Naive thymus-derived CD4-positive, alpha-beta T cell (primary cell): ENCODE measurements around the gene PDCD4. TPM values are rescaled to one million over a fixed set of nuclear protein-coding genes. Genes with fewer than 3 reads are reported as not detected.
A peak's percentile ranks its signal among the peaks of the same experiment; 100 is the strongest.

Source experiments
- ATAC-seq: fragments of 150-1000 bp; cut with Tn5 transposase; 2 replicates; pipeline ENCODE4 v1.10.0; 2021; ENCODE audit warnings: mild to moderate bottlenecking, moderate library complexity
- CTCF ChIA-PET: fragments of 350-600 bp; sonication (Branson Sonifier 250); formaldehyde crosslinking; loops from one replicate; lab custom pipeline; 2021; ENCODE audit warnings: antibody characterized with exemption; lab: Charles Lee
- POLR2A ChIA-PET: fragments of 350-600 bp; sonication (Branson Sonifier 250); formaldehyde crosslinking; loops from one replicate; lab custom pipeline; 2021; ENCODE audit warnings: antibody characterized with exemption, inconsistent platforms; lab: Charles Lee
- DNase-seq, 9 donors: peaks; one replicate each; pipeline versions ENCODE4 v3.0.0 to v3.0.0-alpha.2; 2020 to 2022; ENCODE audit warnings: mixed read lengths in 1 of 9
- H3K27ac ChIP-seq: one replicate; pipeline ENCODE4 v1.7.0; 2013; ENCODE audit warnings: mild to moderate bottlenecking, low read depth, low read length, moderate library complexity
- H3K27me3 ChIP-seq, 2 donors: one replicate each; pipeline ENCODE4 v1.7.0; 2013; ENCODE audit warnings: low read length in 2 of 2, mild to moderate bottlenecking in 2 of 2, moderate library complexity in 2 of 2; ENCODE audit not compliant: control insufficient read depth in 2 of 2, insufficient read depth in 2 of 2
- H3K36me3 ChIP-seq, 3 experiments: 1 replicate in 2 of 3; 2 replicates in 1 of 3; pipeline ENCODE4 v1.7.0; 2013; ENCODE audit warnings: low read length in 3 of 3, mild to moderate bottlenecking in 3 of 3, moderate library complexity in 1 of 3; ENCODE audit not compliant: insufficient read depth in 3 of 3, control insufficient read depth in 2 of 3
- H3K4me1 ChIP-seq, 2 donors: one replicate each; pipeline ENCODE4 v1.7.0; 2013; ENCODE audit warnings: low read length in 2 of 2, mild to moderate bottlenecking in 2 of 2, moderate library complexity in 1 of 2; ENCODE audit not compliant: control insufficient read depth in 2 of 2, insufficient read depth in 2 of 2
- H3K4me3 ChIP-seq: 2 replicates; pipeline ENCODE4 v1.7.0; 2013; ENCODE audit warnings: mild to moderate bottlenecking, low read length
- H3K9me3 ChIP-seq, 3 experiments: 1 replicate in 2 of 3; 2 replicates in 1 of 3; pipeline ENCODE4 v1.7.0; 2013; ENCODE audit warnings: low read length in 3 of 3; ENCODE audit not compliant: control insufficient read depth in 2 of 3
- H3K27ac Mint-ChIP-seq, 9 donors: one replicate each; pipeline ENCODE4 v1.8.0; 2020 to 2022; ENCODE audit warnings: mixed read lengths in 9 of 9, mild to moderate bottlenecking in 8 of 9, moderate library complexity in 5 of 9, inconsistent platforms in 2 of 9
- H3K27me3 Mint-ChIP-seq, 5 donors: one replicate each; pipeline ENCODE4 v1.8.0; 2021 to 2022; ENCODE audit warnings: mixed read lengths in 5 of 5, mild to moderate bottlenecking in 1 of 5
- H3K36me3 Mint-ChIP-seq, 5 donors: one replicate each; pipeline ENCODE4 v1.8.0; 2020 to 2022; ENCODE audit warnings: mixed read lengths in 5 of 5, mild to moderate bottlenecking in 3 of 5, inconsistent platforms in 1 of 5
- H3K4me1 Mint-ChIP-seq, 7 donors: one replicate each; pipeline ENCODE4 v1.8.0; 2020 to 2022; ENCODE audit warnings: mixed read lengths in 7 of 7, mild to moderate bottlenecking in 3 of 7, inconsistent platforms in 1 of 7
- H3K4me3 Mint-ChIP-seq, 10 donors: one replicate each; pipeline ENCODE4 v1.8.0; 2020 to 2022; ENCODE audit warnings: mild to moderate bottlenecking in 10 of 10, mixed read lengths in 10 of 10, moderate library complexity in 6 of 10, inconsistent platforms in 2 of 10
- H3K9me3 Mint-ChIP-seq, 11 donors: one replicate each; pipeline ENCODE4 v1.8.0; 2020 to 2022; ENCODE audit warnings: mixed read lengths in 11 of 11, mild to moderate bottlenecking in 4 of 11, inconsistent platforms in 1 of 11, moderate library complexity in 1 of 11
- intact Hi-C, 2 donors: fragments of 100-400 bp; cut with micrococcal nuclease; formaldehyde crosslinking; loops; one replicate each; pipeline ENCODE4 v1.15.1; 2023
- polyA plus RNA-seq, 2 donors: library from polyadenylated mRNA; unstranded; fragments of 300-500 nt; fragmentation: Illumina TruSeq; gene quantifications; one replicate each; pipeline ENCODE4 v1.2.3, GENCODE V29; 2021
- total RNA-seq, 6 experiments: library from RNA in 5 of 6; stranded (reverse) in 5 of 6; gene quantifications; 1 replicate in 5 of 6; 2 replicates in 1 of 6; pipeline ENCODE4 v1.2.3 and lab custom pipeline; 2021 to 2026

PDCD4 gene
- total and polyA plus RNA-seq, 7 experiments from 2014 or later: 93.7 to 295 (median 253) TPM

DNA sequence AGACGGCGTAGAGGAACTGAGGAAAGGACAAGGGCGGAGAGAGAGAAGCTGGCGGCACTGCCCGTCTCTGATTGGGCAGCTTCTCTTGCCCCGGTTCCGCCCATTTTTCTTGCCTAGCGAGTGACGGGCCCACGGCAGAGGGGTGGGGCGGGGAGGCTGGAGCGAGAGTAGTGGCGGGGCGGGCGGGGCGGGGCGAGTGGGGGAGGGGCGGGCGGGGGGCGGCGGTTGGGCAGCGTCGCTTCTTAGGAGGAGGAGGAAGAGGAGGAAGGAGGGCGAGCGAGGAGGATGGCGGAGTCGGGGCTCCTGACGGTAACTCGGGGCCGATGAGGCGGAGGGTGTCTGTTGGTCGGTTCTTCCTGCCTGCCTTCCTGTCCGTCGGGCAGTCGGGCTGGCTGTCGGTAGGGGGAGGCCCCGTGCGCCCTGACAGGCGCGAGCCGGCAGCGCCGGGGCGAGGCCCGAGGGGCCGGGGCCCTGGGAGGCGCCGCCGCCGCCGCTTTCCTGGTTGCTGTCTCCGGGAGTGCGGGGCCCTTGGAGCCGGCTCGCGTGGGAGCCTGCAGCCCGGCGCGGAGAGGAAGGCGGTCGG, 47.7 kb downstream of the PDCD4 start, which contains the start of gene SHOC2:
Gene SHOC2, plus strand, starts transcription at position 256 of the 583 bp plus-strand sequence. CDS start 44,755 bp downstream, outside the sequence.
- no peaks in the 10 kb centered on the region for H3K27me3 ChIP-seq
- peak; percentile 96 for ATAC-seq
- H3K4me1 Mint-ChIP-seq: peaks cover 29 to 66% (median 61%) of the 10 kb centered on the region in 7 donors

DNA sequence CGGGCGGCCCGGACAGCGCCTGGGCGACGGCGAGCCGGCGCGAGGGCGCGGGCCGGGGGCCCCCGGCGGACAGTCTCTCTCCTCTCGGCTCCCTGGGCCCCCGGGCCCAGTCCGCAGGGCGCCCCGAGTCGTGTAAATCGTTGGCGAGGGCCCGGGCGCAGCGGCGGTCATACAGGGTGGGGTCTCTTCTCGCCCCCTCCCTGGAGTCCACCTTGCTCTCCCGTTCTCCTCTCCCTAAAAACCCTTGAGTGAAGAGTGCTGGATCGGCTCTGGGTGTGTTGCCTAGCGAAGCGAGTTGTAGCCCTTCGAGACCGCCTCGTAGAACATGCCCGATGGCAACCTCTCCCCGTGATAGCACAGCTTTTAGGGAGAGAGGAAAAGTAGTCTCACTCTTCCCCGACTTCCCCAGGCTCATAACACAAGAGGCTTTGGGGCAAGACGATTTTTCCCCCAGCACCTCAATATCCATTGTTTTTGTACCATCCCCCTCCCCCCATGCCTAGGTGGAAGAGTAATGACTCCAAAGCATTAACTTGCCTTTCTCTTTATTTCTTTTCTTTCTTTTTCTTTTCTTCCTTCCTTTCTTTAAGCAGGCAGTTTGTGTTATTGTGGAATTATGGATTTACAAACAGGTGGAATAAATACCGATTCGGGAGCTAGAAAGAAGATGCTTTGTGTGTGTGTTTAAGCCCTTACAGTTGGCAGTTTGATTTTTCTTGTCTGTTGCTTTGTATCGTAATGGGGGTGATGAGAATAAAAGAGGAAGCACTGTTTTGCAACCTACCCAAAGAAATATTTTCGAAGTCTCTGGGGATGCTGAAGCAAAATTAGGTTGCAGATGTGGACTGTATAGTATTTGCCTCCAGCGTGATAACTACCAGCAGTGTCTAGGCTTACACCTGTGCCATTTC, 48.5 kb downstream of the PDCD4 start:
- Histone ChIP-seq H3K36me3 (peaks cover 0 to 11% (median 0%) of the 10 kb centered on the region in 3 experiments), H3K4me1 (peaks cover 7 to 17% of the 10 kb centered on the region in 2 donors), H3K4me3 (peak overlapping the region; percentile 49), H3K27me3 (no peaks in the 10 kb centered on the region), H3K27ac (peak overlapping the region; percentile 91), H3K9me3 (no peaks in the 10 kb centered on the region)
- CTCF ChIA-PET: interaction anchor here (1.0 kb wide), 1 partner anchor 27 kb away, joined by 3 read pairs; no protein-coding TSS in a partner anchor
- ATAC-seq (no peak), DNase-seq (peak in 6 of 9 donors; percentile 16 to 34 (median 28))
- Mint-ChIP-seq H3K27ac (peak overlapping the region; percentile 79 to 98 (median 90)), H3K9me3 (no peaks in the 10 kb centered on the region), H3K4me3 (peak overlapping the region; percentile 86 to 100 (median 96)), H3K4me1 (peaks cover 30 to 67% (median 62%) of the 10 kb centered on the region in 7 donors), H3K36me3 (peaks cover 0 to 8% (median 4%) of the 10 kb centered on the region in 5 donors), H3K27me3 (no peaks in the 10 kb centered on the region)
- POLR2A ChIA-PET: interaction anchor here (0.6 kb wide), 1 partner anchor 1809 kb away, joined by 3 read pairs; no protein-coding TSS in a partner anchor
- intact Hi-C loops: loop anchor here (1.0 to 5.0 kb wide), 27 partner anchors 9 to 1527 kb away; partner anchors contain the start of genes DUSP5 (in 2 of the 2), SMC3 (in 2 of the 2), ADRA2A (in 1 of the 2) and PDCD4 (in 1 of the 2)

More for the DNA sequence above, 47.7 kb downstream of the PDCD4 start, which contains the start of gene SHOC2:
- Histone ChIP-seq H3K4me1 (peaks cover 7 to 17% of the 10 kb centered on the region in 2 donors), H3K4me3 (peak within 1 kb of the TSS; percentile 97), H3K27ac (peak within 1 kb of the TSS; percentile 100), H3K36me3 (peaks cover 0 to 11% (median 0%) of the 10 kb centered on the region in 3 experiments), H3K9me3 (no peaks in the 10 kb centered on the region)
- H3K4me3 Mint-ChIP-seq: peak within 1 kb of the TSS; percentile 86 to 100 (median 98)
- peak within 1 kb of the TSS; percentile 97 to 100 (median 99) for H3K27ac Mint-ChIP-seq
- peaks cover 0 to 8% (median 4%) of the 10 kb centered on the region in 5 donors for H3K36me3 Mint-ChIP-seq
- no peaks in the 10 kb centered on the region for H3K27me3 Mint-ChIP-seq
- CTCF ChIA-PET: interaction anchor here (1.0 to 1.4 kb wide), 2 partner anchors 21 to 28 kb away, joined by 3 to 6 read pairs; no protein-coding TSS in a partner anchor
- intact Hi-C loops: loop anchor here (1.0 to 5.0 kb wide), 23 partner anchors 17 to 1528 kb away; partner anchors contain the start of genes DUSP5 (in 2 of the 2), SMC3 (in 2 of the 2), ADRA2A (in 1 of the 2) and PDCD4 (in 1 of the 2)
- POLR2A ChIA-PET: interaction anchor here (0.6 to 1.8 kb wide), 12 partner anchors 9 to 711 kb away, joined by 3 to 8 read pairs (median 3); no protein-coding TSS in a partner anchor
- DNase-seq: peak in 7 of 9 donors; percentile 84 to 100 (median 99)
- no peaks in the 10 kb centered on the region for H3K9me3 Mint-ChIP-seq

DNA sequence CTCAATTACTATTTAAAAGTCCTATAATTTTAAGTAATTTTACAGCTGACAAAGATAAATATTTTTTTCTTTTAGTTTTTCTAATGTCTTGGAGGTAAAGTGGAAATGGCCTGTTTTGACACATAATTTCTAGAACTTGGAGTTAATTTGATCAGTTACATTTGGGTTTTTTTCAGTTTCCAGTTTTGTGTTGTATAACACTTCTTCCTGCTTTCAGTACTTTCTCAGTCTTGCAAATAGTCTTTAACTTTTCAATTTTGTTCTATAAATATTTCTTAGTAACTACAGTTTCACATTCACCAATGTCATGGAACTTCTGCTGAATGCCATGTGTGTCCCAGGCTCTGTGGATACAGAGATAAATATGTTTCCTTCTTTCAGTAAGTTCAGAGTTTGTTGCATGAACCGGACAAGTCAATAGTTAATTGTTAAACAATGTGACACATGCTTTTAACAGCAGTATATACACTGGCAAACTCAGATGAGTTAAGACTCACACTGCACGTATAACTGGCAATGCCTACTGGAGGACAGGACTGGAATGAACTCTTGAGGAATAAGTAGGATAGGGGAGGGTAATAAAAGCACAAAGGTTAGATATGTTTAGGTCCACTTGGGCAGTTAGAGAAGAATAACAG, 52.2 kb downstream of the PDCD4 start:
- Histone ChIP-seq H3K4me3 (no peak overlapping the region), H3K27ac (no peak overlapping the region), H3K27me3 (no peaks in the 10 kb centered on the region), H3K9me3 (no peaks in the 10 kb centered on the region), H3K36me3 (peaks cover 0 to under 1% (median 0%) of the 10 kb centered on the region in 3 experiments), H3K4me1 (peaks cover 0 to 16% of the 10 kb centered on the region in 2 donors)
- CTCF ChIA-PET: no interaction called here
- no peak overlapping the region for H3K27ac Mint-ChIP-seq
- intact Hi-C loops: loop anchor here (5.0 kb wide), 2 partner anchors 33 to 48 kb away; no protein-coding TSS in a partner anchor
- H3K4me1 Mint-ChIP-seq: peaks cover 32 to 64% (median 52%) of the 10 kb centered on the region in 7 donors
- DNase-seq: no peak
- no peaks in the 10 kb centered on the region for H3K27me3 Mint-ChIP-seq
- peak overlapping the region in 4 of 10 donors; percentile 10 to 29 (median 24) for H3K4me3 Mint-ChIP-seq
- H3K9me3 Mint-ChIP-seq: no peaks in the 10 kb centered on the region
- POLR2A ChIA-PET: no interaction called here
- no peak for ATAC-seq
- H3K36me3 Mint-ChIP-seq: peaks cover 0 to 9% (median 0%) of the 10 kb centered on the region in 5 donors

DNA sequence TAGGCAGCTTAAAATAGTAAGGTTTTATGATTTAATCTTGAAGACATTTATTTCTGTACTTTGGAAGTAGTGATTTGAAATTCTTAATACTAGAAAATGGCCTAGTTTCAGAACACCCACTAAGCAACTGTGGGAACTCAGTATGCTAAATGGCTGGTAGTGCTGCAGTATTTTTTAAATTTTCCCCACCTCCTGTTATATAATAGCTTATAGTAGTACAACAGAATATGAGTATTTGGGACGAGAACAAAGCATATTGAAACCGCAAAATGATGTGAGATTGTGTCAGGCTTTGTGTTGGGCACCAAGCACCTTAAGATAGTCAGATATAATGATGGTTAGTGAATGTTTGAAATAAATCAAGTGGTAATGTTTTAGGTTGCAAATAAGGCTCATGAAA, 55.7 kb downstream of the PDCD4 start:
- ATAC-seq: no peak
- Mint-ChIP-seq H3K4me1 (peaks cover 23 to 42% (median 32%) of the 10 kb centered on the region in 7 donors), H3K9me3 (no peaks in the 10 kb centered on the region), H3K4me3 (peak overlapping the region in 1 of 10 donors; percentile 30), H3K27ac (no peak overlapping the region), H3K36me3 (peaks cover 0 to 9% (median 0%) of the 10 kb centered on the region in 5 donors), H3K27me3 (no peaks in the 10 kb centered on the region)
- ChIA-PET POLR2A (interaction anchor here (0.6 to 0.9 kb wide), 2 partner anchors 20 to 416 kb away, joined by 3 to 4 read pairs; no protein-coding TSS in a partner anchor), CTCF (no interaction called here)
- Histone ChIP-seq H3K36me3 (no peaks in the 10 kb centered on the region), H3K4me1 (peaks cover 0 to 4% of the 10 kb centered on the region in 2 donors), H3K4me3 (no peak overlapping the region), H3K27ac (no peak overlapping the region), H3K9me3 (no peaks in the 10 kb centered on the region), H3K27me3 (no peaks in the 10 kb centered on the region)
- no peak for DNase-seq
- intact Hi-C loops: no loop called here

DNA sequence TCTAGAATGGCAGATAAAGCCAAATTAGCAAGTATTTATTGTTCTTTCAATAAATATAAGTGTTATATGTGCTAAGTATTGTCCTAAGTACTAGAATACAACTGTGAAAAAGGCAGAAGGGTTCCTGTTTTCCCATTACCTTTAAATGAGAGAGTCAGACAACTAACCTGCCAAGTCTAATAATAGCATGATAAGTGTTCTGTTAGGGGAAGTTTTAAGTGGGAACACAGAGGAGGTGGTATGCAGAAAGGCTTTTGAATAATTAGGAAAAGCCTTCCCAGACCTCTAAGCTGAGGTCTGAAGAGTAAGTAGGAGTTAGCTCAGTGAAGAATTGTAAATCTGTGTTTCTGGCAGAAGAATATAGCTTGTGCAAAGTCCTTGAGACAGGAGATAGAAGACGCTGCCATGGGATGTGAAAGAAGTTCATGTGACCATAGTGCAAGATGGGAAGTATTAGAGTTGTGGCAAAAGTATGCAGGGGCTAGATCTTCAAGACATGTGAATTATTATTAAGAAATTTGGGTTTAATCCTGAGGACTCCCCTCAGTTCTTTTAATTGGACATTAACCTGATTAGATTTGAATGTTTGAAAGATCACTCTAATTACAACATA, 60.1 kb downstream of the PDCD4 start:
- CTCF ChIA-PET: no interaction called here
- ATAC-seq: no peak

More for the DNA sequence above, 60.1 kb downstream of the PDCD4 start:
- intact Hi-C loops: no loop called here
- H3K4me1 Mint-ChIP-seq: peaks cover 3 to 40% (median 20%) of the 10 kb centered on the region in 7 donors
- peaks cover 0 to 4% of the 10 kb centered on the region in 2 donors for H3K4me1 ChIP-seq
- no peak overlapping the region for H3K27ac ChIP-seq
- H3K9me3 ChIP-seq: no peaks in the 10 kb centered on the region
- no peak overlapping the region for H3K4me3 Mint-ChIP-seq
- H3K27ac Mint-ChIP-seq: no peak overlapping the region
- no peak overlapping the region for H3K4me3 ChIP-seq
- no peaks in the 10 kb centered on the region for H3K9me3 Mint-ChIP-seq
- H3K27me3 ChIP-seq: no peaks in the 10 kb centered on the region
- DNase-seq: no peak
- POLR2A ChIA-PET: no interaction called here
- H3K27me3 Mint-ChIP-seq: no peaks in the 10 kb centered on the region
- no peaks in the 10 kb centered on the region for H3K36me3 ChIP-seq
- peaks cover 0 to 8% (median 6%) of the 10 kb centered on the region in 5 donors for H3K36me3 Mint-ChIP-seq
